K562 (cell line): Measurements from ENCODE around the gene QRFP. TPM values are rescaled to one million over a fixed set of nuclear protein-coding genes. Genes with fewer than 3 reads are reported as not detected.

Experiments
- ATAC-seq: fragments of 200-7000 bp; cut with Tn5 transposase; 3 replicates; pipeline ENCODE4 v1.9.1; 2020; ENCODE audit warnings: moderate library complexity
- BruUV-seq: library from RNA; stranded (reverse); fragments of 400-500 nt; replicated peaks from 2 replicates; lab custom pipeline; 2021; lab: Mats Ljungman, UMichigan
- CTCF ChIA-PET: fragments of 300-600 bp; formaldehyde crosslinking; extraction: SDS; loops from one replicate; lab custom pipeline; 2021; ENCODE audit warnings: low intra/inter-chr PET ratio; lab: Yijun Ruan, JAX
- POLR2A ChIA-PET: fragments of 300-600, 350-650 bp; sonication (Branson Sonifier 250); formaldehyde crosslinking; extraction: SDS; loops from one replicate; lab custom pipeline; 2021; ENCODE audit warnings: antibody characterized with exemption, inconsistent platforms; lab: Yijun Ruan, JAX
- DNase-seq, 4 experiments: peaks; one replicate each; pipeline versions ENCODE4 v3.0.0 to v3.0.0-alpha.2; 2011 to 2018; ENCODE audit warnings: low spot score in 3 of 4, mixed read lengths in 3 of 4; ENCODE audit errors: extremely low read depth in 1 of 4
- FAIRE-seq: peaks from 2 replicates; lab custom pipeline; 2011; peaks lifted over from hg19 to GRCh38; lab: Jason Lieb, UNC
- H2AFZ ChIP-seq: 2 replicates; pipeline ENCODE4 v1.6.0; 2011; ENCODE audit warnings: low read depth, low read length, control low read depth, inconsistent platforms
- H3K27ac ChIP-seq: fragments of 200-600 bp; 3 replicates; pipeline ENCODE4 v1.8.0; 2011; ENCODE audit warnings: low read depth, mild to moderate bottlenecking, control low read depth, inconsistent platforms, low read length, moderate library complexity, mixed read lengths; ENCODE audit errors: extremely low read depth
- H3K27me3 ChIP-seq, 2 experiments: fragments of 300-600 bp in 1 of 2; 2 replicates in 1 of 2; 3 replicates in 1 of 2; pipeline versions ENCODE4 v1.6.0 to v1.8.0; 2011; ENCODE audit warnings: inconsistent platforms in 2 of 2, low read length in 2 of 2, mild to moderate bottlenecking in 1 of 2, mixed read lengths in 1 of 2, moderate library complexity in 1 of 2; ENCODE audit not compliant: control insufficient read depth in 2 of 2, insufficient read depth in 2 of 2
- H3K36me3 ChIP-seq: fragments of 300-600 bp; 3 replicates; pipeline ENCODE4 v1.8.0; 2011; ENCODE audit warnings: mild to moderate bottlenecking, low read length, inconsistent platforms; ENCODE audit not compliant: control insufficient read depth, insufficient read depth
- H3K4me1 ChIP-seq, 2 experiments: fragments of 200-600 bp in 1 of 2; replicated peaks in 1 of 2; 2 replicates in 1 of 2; 3 replicates in 1 of 2; pipeline versions ENCODE4 v1.5.1 to v1.8.0; 2011; ENCODE audit warnings: inconsistent platforms in 2 of 2, low read length in 2 of 2, mild to moderate bottlenecking in 1 of 2, mixed read lengths in 1 of 2, moderate library complexity in 1 of 2; ENCODE audit not compliant: control insufficient read depth in 2 of 2, insufficient read depth in 2 of 2
- H3K4me2 ChIP-seq: 2 replicates; pipeline ENCODE4 v1.6.1; 2011; ENCODE audit warnings: low read length, control low read depth, inconsistent platforms, mixed read lengths; ENCODE audit not compliant: insufficient read depth
- H3K4me3 ChIP-seq: fragments of 200-600 bp; sonication (generic), shearing (Covaris generic); 2 replicates; pipeline ENCODE4 v1.5.1; 2016; ENCODE audit warnings: control low read depth, inconsistent platforms
- H3K79me2 ChIP-seq: fragments of 200-600 bp; 3 replicates; pipeline ENCODE4 v1.8.0; 2011; ENCODE audit warnings: low read length, inconsistent platforms; ENCODE audit not compliant: control insufficient read depth, insufficient read depth
- H3K9ac ChIP-seq, 2 experiments: 2 replicates each; pipeline versions ENCODE4 v1.6.0 to v1.6.1; 2011; ENCODE audit warnings: low read depth in 2 of 2, low read length in 2 of 2, control low read depth in 1 of 2, inconsistent platforms in 1 of 2, mild to moderate bottlenecking in 1 of 2, mixed read lengths in 1 of 2; ENCODE audit not compliant: insufficient read depth in 1 of 2
- H3K9me1 ChIP-seq: one replicate; pipeline ENCODE4 v1.6.0; 2011; ENCODE audit warnings: inconsistent platforms, mild to moderate bottlenecking, low read length, moderate library complexity; ENCODE audit not compliant: control insufficient read depth, insufficient read depth
- H3K9me3 ChIP-seq: replicated peaks from 2 replicates; pipeline ENCODE4 v1.5.1; 2011; ENCODE audit warnings: low read depth, low read length, inconsistent platforms; ENCODE audit not compliant: control insufficient read depth, insufficient read depth
- H4K20me1 ChIP-seq: replicated peaks from 2 replicates; pipeline ENCODE4 v1.6.1; 2011; ENCODE audit warnings: low read length, inconsistent platforms, mixed read lengths; ENCODE audit not compliant: control insufficient read depth, insufficient read depth
- ATF3 ChIP-seq, 2 experiments: fragments of 450-650 bp in 1 of 2; sonication (generic) in 1 of 2; formaldehyde crosslinking in 1 of 2; IDR thresholded peaks in 1 of 2; conservative IDR thresholded peaks in 1 of 2; 2 replicates each; pipeline versions ENCODE4 v1.6.1 to v1.8.1; 2016 to 2023; ENCODE audit warnings: mild to moderate bottlenecking in 2 of 2, moderate library complexity in 2 of 2, inconsistent platforms in 1 of 2, missing genetic modification reagents in 1 of 2
- E2F1 ChIP-seq: sonication (generic); formaldehyde crosslinking; IDR thresholded peaks from 2 replicates; pipeline ENCODE4 v1.8.1; 2023; ENCODE audit warnings: mild to moderate bottlenecking, missing genetic modification reagents, moderate library complexity
- HMGXB4 ChIP-seq: sonication (generic); formaldehyde crosslinking; IDR thresholded peaks from 2 replicates; pipeline ENCODE4 v1.8.1; 2023; ENCODE audit warnings: mild to moderate bottlenecking, missing genetic modification reagents
- ZNF586 ChIP-seq: fragments of 450-650 bp; formaldehyde crosslinking; conservative IDR thresholded peaks from 2 replicates; pipeline ENCODE4 v1.4.0; 2020; ENCODE audit warnings: mild to moderate bottlenecking, moderate library complexity
- WGBS: fragments of 100-300 bp; shearing (Covaris generic); methylation state at CpG from one replicate; pipeline ENCODE4 v1.1.6; 2016; ENCODE audit warnings: low coverage, mixed read lengths; ENCODE audit not compliant: insufficient coverage; ENCODE audit errors: missing lambda C conversion rate; 5-methylcytosine and 5-hydroxymethylcytosine counted together
- in situ Hi-C: fragments of 300-500 bp; cut with MboI; formaldehyde crosslinking; loops from 4 replicates; pipeline ENCODE4 v1.15.0; 2018; ENCODE audit warnings: inconsistent platforms, mixed read lengths
- intact Hi-C: fragments of 100-400 bp; cut with micrococcal nuclease; formaldehyde crosslinking; loops from 2 replicates; pipeline ENCODE4 v1.14.2; 2022
- polyA plus RNA-seq, 8 experiments: library from polyadenylated mRNA; depleted of rRNA in 4 of 8; stranded (reverse) in 5 of 8; unstranded in 3 of 8; fragments of >200 nt; fragmentation: Nextera tagmentation in 2 of 8; fragmentation: Illumina TruSeq in 1 of 8; extraction: Ambion mirVana in 2 of 8; extraction: Trizol in 1 of 8; gene quantifications; 2 replicates each; pipeline versions ENCODE4 v1.2.1 to v1.2.3, GENCODE V29; 2011 to 2014; ENCODE audit warnings: inconsistent platforms in 1 of 8, missing spikeins in 1 of 8
- total RNA-seq, 7 experiments: library from RNA; depleted of rRNA in 6 of 7; stranded (reverse); fragments of >200 nt in 6 of 7; fragmentation: Illumina TruSeq in 2 of 7; extraction: Trizol in 2 of 7; gene quantifications; 2 replicates each; pipeline versions ENCODE4 v1.2.1 to v1.2.3, GENCODE V29; 2011 to 2021; ENCODE audit warnings: low replicate concordance in 1 of 7

QRFP gene
- total and polyA plus RNA-seq, 9 of the 15 experiments (the other 6 are each of a cell fraction or from before 2014, with no cell fraction given) = not detected

- Histone ChIP-seq H4K20me1 (peaks cover 38% of the 10 kb centered on the region), H3K9me3 (no peaks in the 10 kb centered on the region), H3K79me2 (no peaks in the 10 kb centered on the region), H3K9me1 (peaks cover 12% of the 10 kb centered on the region), H3K4me3 (no peak overlapping the region), H3K27me3 (no peaks in the 10 kb centered on the region), H3K9ac (peak overlapping the region in 1 of 2 experiments; percentile 29; a peak in 2 of 4 replicates), H3K4me2 (no peak overlapping the region), H3K36me3 (peaks cover 88% of the 10 kb centered on the region), H3K4me1 (peaks cover 0 to 40% of the 10 kb centered on the region in 2 experiments; a peak in 1 of 5 replicates), H2AFZ (no peak overlapping the region), H3K27ac (no peak overlapping the region)
- in situ Hi-C loops (no loop called here), intact Hi-C loops (no loop called here)
- WGBS = 93% methylated on average over 47 of the region's 47 CpGs
- peak in 2 of 4 experiments; percentile 56 to 57 for DNase-seq
- ChIA-PET CTCF (no interaction called here), POLR2A (interaction anchor here (0.5 to 14.2 kb wide), 20 partner anchors 8 to 161 kb away, joined by 3 to 220 read pairs (median 4); partner anchors contain the start of gene QRFP)
- no peak for FAIRE-seq
- no peak; the same call in 2 of the 3 replicates for ATAC-seq
- TF ChIP-seq ATF3 (IDR thresholded peaks at IDR 0.05) = no peak
- 0 out of 2 replicates have a peak, but pooled peaks have one; percentile 41 for TF ChIP-seq ATF3 (CRISPR knock-in tag; conservative IDR thresholded peaks at IDR 0.05)
- TF ChIP-seq HMGXB4 (CRISPR knock-in tag) = peak; percentile 72; the same call in 1 of the 2 replicates
- TF ChIP-seq ZNF586 (CRISPR knock-in tag) = no peak
- TF ChIP-seq E2F1 (CRISPR knock-in tag) = peak; percentile 74
- BruUV-seq = no TSS peak
These were observed 11.8 kb downstream of the QRFP start for GRCh38 chr9:130884542-130885483.
